ENCODE data around the gene CAMKK1.

DNA sequence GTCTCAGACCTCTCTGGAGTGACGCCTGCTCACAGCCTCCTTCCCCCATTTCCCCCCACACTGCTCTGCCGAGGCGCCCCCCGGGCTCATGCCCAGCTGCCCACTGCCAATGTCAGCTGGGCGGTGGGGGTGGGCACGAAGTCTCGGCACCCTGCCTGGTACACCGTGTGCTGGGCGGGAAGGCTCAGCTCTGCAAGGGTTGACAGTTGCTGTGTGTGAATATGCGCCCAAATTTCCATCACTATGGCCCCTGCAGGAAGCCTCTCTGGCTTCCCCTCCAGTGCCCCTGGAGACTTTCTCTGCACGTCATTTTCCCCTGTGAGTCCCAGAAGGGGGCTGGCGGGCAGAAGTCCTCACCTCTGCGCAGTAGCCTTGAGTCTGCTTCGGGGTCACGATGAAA lies 11.6 kb upstream of the CAMKK1 start:
- TF ChIP-seq NFE2L1 (CRISPR knock-in tag; IDR thresholded peaks at IDR 0.05) (no peak), NR1H2 (CRISPR knock-in tag; IDR thresholded peaks at IDR 0.05) (no peak)
- TF ChIP-seq, protein P1, sequence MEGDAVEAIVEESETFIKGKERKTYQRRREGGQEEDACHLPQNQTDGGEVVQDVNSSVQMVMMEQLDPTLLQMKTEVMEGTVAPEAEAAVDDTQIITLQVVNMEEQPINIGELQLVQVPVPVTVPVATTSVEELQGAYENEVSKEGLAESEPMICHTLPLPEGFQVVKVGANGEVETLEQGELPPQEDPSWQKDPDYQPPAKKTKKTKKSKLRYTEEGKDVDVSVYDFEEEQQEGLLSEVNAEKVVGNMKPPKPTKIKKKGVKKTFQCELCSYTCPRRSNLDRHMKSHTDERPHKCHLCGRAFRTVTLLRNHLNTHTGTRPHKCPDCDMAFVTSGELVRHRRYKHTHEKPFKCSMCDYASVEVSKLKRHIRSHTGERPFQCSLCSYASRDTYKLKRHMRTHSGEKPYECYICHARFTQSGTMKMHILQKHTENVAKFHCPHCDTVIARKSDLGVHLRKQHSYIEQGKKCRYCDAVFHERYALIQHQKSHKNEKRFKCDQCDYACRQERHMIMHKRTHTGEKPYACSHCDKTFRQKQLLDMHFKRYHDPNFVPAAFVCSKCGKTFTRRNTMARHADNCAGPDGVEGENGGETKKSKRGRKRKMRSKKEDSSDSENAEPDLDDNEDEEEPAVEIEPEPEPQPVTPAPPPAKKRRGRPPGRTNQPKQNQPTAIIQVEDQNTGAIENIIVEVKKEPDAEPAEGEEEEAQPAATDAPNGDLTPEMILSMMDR (IDR thresholded peaks at IDR 0.05) = no peak
